ENCODE measurements around the gene GAGE10. TPM values are rescaled to one million over a fixed set of nuclear protein-coding genes. Genes with fewer than 3 reads are reported as not detected.

Gene GAGE10
- polyA plus RNA-seq, 2 of the 4 experiments (the other 2 are of a cell fraction): not detected

GRCh38 chrX:49256268-49256995, 47.0 kb upstream of the GAGE10 start:
- TF ChIP-seq NFE2L2 (conservative IDR thresholded peaks at IDR 0.05; ENCODE audit: low read length) (no peak), EHF (CRISPR knock-in tag; IDR thresholded peaks at IDR 0.05) (no peak), CBX2 (IDR thresholded peaks at IDR 0.05; ENCODE audit: borderline replicate concordance, low read depth) (no peak), HOXB5 (CRISPR knock-in tag; IDR thresholded peaks at IDR 0.05) (no peak), POLR2AphosphoS2 (conservative IDR thresholded peaks at IDR 0.05; ENCODE audit: low read length) (no peak), ELK1 (IDR thresholded peaks at IDR 0.05; ENCODE audit: low read depth, low read length) (no peak), REST (IDR thresholded peaks at IDR 0.05) (no peak), RCOR1 (IDR thresholded peaks at IDR 0.05; ENCODE audit: low read depth, low read length) (no peak), MAX (IDR thresholded peaks at IDR 0.05) (no peak), CBX8 (IDR thresholded peaks at IDR 0.05) (no peak), RAD21 (conservative IDR thresholded peaks at IDR 0.05 in 1 of 2, IDR thresholded peaks at IDR 0.05 in 1 of 2) (no peak), JUNB (IDR thresholded peaks at IDR 0.05) (no peak), NPAS2 (CRISPR knock-in tag; IDR thresholded peaks at IDR 0.05; ENCODE audit: borderline replicate concordance) (no peak), BHLHE40 (IDR thresholded peaks at IDR 0.05; ENCODE audit: low read depth, low read length) (no peak), FOXS1 (CRISPR knock-in tag; IDR thresholded peaks at IDR 0.05) (no peak), POLR2A (IDR thresholded peaks at IDR 0.05; ENCODE audit: low read length) (no peak), ESRRA (IDR thresholded peaks at IDR 0.05; ENCODE audit: borderline replicate concordance, low read length) (no peak), CTCF (IDR thresholded peaks at IDR 0.05) (no peak)
- Histone ChIP-seq H3K4me2 (no peak overlapping the region), H3K4me3 (no peak overlapping the region), H3K9me3 (no peaks in the 10 kb centered on the region), H3K27ac (no peak overlapping the region), H3K4me1 (no peaks in the 10 kb centered on the region)
- POLR2A ChIA-PET: interaction anchor here (1.0 kb wide), 1 partner anchor 65 kb away, joined by 5 read pairs; no protein-coding TSS in a partner anchor
- 70% methylated on average over 5 of the region's 9 CpGs for WGBS (ENCODE audit: missing lambda C conversion rate)
- FAIRE-seq: no peak
- CTCF ChIA-PET: interaction anchor here (1.0 to 1.2 kb wide), 3 partner anchors 18 to 64 kb away, joined by 3 to 4 read pairs (median 3); no protein-coding TSS in a partner anchor
- ATAC-seq: no peak
- DNase-seq (ENCODE audit: low read depth in 1 of 2, low spot score in 1 of 2): no peak

GRCh38 chrX:49257074-49257790, 46.2 kb upstream of the GAGE10 start:
- TF ChIP-seq PHF8 (IDR thresholded peaks at IDR 0.05; ENCODE audit: borderline replicate concordance, low read depth) (no peak), RARB (CRISPR knock-in tag; IDR thresholded peaks at IDR 0.05) (no peak), HEYL (CRISPR knock-in tag; IDR thresholded peaks at IDR 0.05) (no peak), GATA3 (IDR thresholded peaks at IDR 0.05; ENCODE audit: borderline replicate concordance) (no peak), CHD2 (IDR thresholded peaks at IDR 0.05; ENCODE audit: low read length, partially characterized antibody) (no peak), SMC3 (IDR thresholded peaks at IDR 0.05) (no peak), CBX8 (IDR thresholded peaks at IDR 0.05) (no peak), SREBF2 (IDR thresholded peaks at IDR 0.05) (no peak), USF2 (IDR thresholded peaks at IDR 0.05) (no peak), RAD21 (conservative IDR thresholded peaks at IDR 0.05 in 1 of 2, IDR thresholded peaks at IDR 0.05 in 1 of 2) (no peak), CHD4 (IDR thresholded peaks at IDR 0.05; ENCODE audit: borderline replicate concordance) (no peak), CEBPB (IDR thresholded peaks at IDR 0.05) (no peak), NPAS2 (CRISPR knock-in tag; IDR thresholded peaks at IDR 0.05; ENCODE audit: borderline replicate concordance) (no peak)
- no peak overlapping the region for H3K4me2 ChIP-seq
- 68% methylated on average over 8 of the region's 14 CpGs for WGBS (ENCODE audit: missing lambda C conversion rate)
- H3K9me3 ChIP-seq: no peaks in the 10 kb centered on the region
- no peak for ATAC-seq
- FAIRE-seq: no peak
- H3K4me1 ChIP-seq: no peaks in the 10 kb centered on the region
- no peak for DNase-seq (ENCODE audit: low read depth in 1 of 2, low spot score in 1 of 2)
- no peak overlapping the region for H3K4me3 ChIP-seq
- ChIA-PET POLR2A (interaction anchor here (1.0 kb wide), 1 partner anchor 66 kb away, joined by 5 read pairs; no protein-coding TSS in a partner anchor), CTCF (interaction anchor here (1.0 to 1.2 kb wide), 2 partner anchors 18 to 65 kb away, joined by 3 to 4 read pairs; no protein-coding TSS in a partner anchor)
- H3K27ac ChIP-seq: no peak overlapping the region
